ENCODE measurements around the gene PLXNA4.

DNA sequence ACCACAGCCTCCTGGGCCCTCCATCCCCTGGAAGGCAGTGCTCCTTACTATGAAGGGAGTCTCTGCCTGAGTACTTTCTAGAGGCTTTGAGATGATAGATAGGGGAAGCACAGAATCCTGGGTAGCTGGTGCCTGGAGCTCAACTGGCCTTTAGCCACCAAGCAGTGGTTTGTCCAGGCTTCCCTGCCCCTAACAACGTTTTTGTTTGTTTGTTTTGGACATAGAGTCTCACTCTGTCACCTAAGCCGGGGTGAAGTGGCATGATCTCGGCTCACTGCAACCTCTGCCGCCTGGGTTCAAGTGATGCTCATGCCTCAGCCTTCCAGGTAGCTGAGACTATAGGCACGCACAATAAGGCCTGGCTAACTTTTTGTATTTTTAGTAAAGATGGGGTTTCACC, 289.4 kb downstream of the PLXNA4 start:
- TF ChIP-seq POLR2A (IDR thresholded peaks at IDR 0.05): no peak
- TF ChIP-seq, protein P1, sequence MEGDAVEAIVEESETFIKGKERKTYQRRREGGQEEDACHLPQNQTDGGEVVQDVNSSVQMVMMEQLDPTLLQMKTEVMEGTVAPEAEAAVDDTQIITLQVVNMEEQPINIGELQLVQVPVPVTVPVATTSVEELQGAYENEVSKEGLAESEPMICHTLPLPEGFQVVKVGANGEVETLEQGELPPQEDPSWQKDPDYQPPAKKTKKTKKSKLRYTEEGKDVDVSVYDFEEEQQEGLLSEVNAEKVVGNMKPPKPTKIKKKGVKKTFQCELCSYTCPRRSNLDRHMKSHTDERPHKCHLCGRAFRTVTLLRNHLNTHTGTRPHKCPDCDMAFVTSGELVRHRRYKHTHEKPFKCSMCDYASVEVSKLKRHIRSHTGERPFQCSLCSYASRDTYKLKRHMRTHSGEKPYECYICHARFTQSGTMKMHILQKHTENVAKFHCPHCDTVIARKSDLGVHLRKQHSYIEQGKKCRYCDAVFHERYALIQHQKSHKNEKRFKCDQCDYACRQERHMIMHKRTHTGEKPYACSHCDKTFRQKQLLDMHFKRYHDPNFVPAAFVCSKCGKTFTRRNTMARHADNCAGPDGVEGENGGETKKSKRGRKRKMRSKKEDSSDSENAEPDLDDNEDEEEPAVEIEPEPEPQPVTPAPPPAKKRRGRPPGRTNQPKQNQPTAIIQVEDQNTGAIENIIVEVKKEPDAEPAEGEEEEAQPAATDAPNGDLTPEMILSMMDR (IDR thresholded peaks at IDR 0.05): no peak
- no peak for TF ChIP-seq POLR2AphosphoS5 (IDR thresholded peaks at IDR 0.05)
- no peak for TF ChIP-seq EP300 (IDR thresholded peaks at IDR 0.05)

All from stomach (tissue), 4 donors.